Neural cell (in vitro differentiated cells): ENCODE measurements around the gene SLC27A2. TPM values are rescaled to one million over a fixed set of nuclear protein-coding genes. Genes with fewer than 3 reads are reported as not detected.

Experiments
- H2AFZ ChIP-seq: fragments of 200-600, 300-800 bp; sonication (generic), shearing (Covaris generic); 2 replicates; pipeline ENCODE4 v1.6.0; 2014; ENCODE audit warnings: low read depth, mild to moderate bottlenecking, antibody characterized with exemption, low read length, moderate library complexity
- H3F3A ChIP-seq: fragments of 200-600 bp; shearing (Covaris generic); 2 replicates; pipeline ENCODE4 v1.6.1; 2016; ENCODE audit warnings: mild to moderate bottlenecking, moderate library complexity, mixed read lengths, antibody characterized with exemption, low read length; ENCODE audit not compliant: insufficient read depth, poor library complexity, severe bottlenecking
- H3K27ac ChIP-seq: fragments of 200-600, 300-800 bp; sonication (generic), shearing (Covaris generic); 2 replicates; pipeline ENCODE4 v1.5.1; 2014; ENCODE audit warnings: mild to moderate bottlenecking, low read length, moderate library complexity
- H3K27me3 ChIP-seq: fragments of 300-800, 200-600 bp; sonication (generic), shearing (Covaris generic); 2 replicates; pipeline ENCODE4 v1.6.0; 2014; ENCODE audit warnings: mild to moderate bottlenecking, low read depth, low read length, moderate library complexity; ENCODE audit not compliant: insufficient read depth
- H3K36me3 ChIP-seq: fragments of 300-800, 200-600 bp; sonication (generic), shearing (Covaris generic); 2 replicates; pipeline ENCODE4 v1.5.1; 2014; ENCODE audit warnings: mild to moderate bottlenecking, antibody characterized with exemption, low read length, moderate library complexity; ENCODE audit not compliant: insufficient read depth
- H3K4me2 ChIP-seq: fragments of 300-800, 200-600 bp; sonication (generic), shearing (Covaris generic); 2 replicates; pipeline ENCODE4 v1.6.0; 2014; ENCODE audit warnings: mild to moderate bottlenecking, low read length
- H3K4me3 ChIP-seq: fragments of 300-800, 200-600 bp; sonication (generic), shearing (Covaris generic); 2 replicates; pipeline ENCODE4 v1.5.1; 2014; ENCODE audit warnings: mild to moderate bottlenecking, low read length, moderate library complexity
- H3K79me2 ChIP-seq: fragments of 200-600 bp; shearing (Covaris generic); replicated peaks from 2 replicates; pipeline ENCODE4 v1.6.0; 2014; ENCODE audit warnings: mild to moderate bottlenecking, low read length, moderate library complexity; ENCODE audit not compliant: insufficient read depth
- H3K9ac ChIP-seq: fragments of 300-800, 200-600 bp; sonication (generic), shearing (Covaris generic); 2 replicates; pipeline ENCODE4 v1.6.1; 2016; ENCODE audit warnings: mild to moderate bottlenecking, low read length, mixed read lengths
- H3K9me2 ChIP-seq: fragments of 200-600 bp; shearing (Covaris generic); 2 replicates; pipeline ENCODE4 v1.6.1; 2016; ENCODE audit warnings: mild to moderate bottlenecking, low read length, mixed read lengths; ENCODE audit not compliant: insufficient read depth
- H3K9me3 ChIP-seq: fragments of 200-600, 300-800 bp; sonication (generic), shearing (Covaris generic); 2 replicates; pipeline ENCODE4 v1.6.1; 2016; ENCODE audit warnings: mild to moderate bottlenecking, mixed run types, low read length, moderate library complexity, mixed read lengths
- H4K20me1 ChIP-seq: fragments of 200-600 bp; shearing (Covaris generic); 2 replicates; pipeline ENCODE4 v1.6.1; 2016; ENCODE audit warnings: mild to moderate bottlenecking, mixed run types; ENCODE audit not compliant: insufficient read depth
- EP300 ChIP-seq: fragments of 450-650 bp; conservative IDR thresholded peaks from 2 replicates; pipeline ENCODE4 v1.6.1; 2014; ENCODE audit warnings: antibody characterized with exemption, mild to moderate bottlenecking, moderate library complexity; ENCODE audit not compliant: poor library complexity, severe bottlenecking
- EZH2 ChIP-seq: fragments of 200-600, 300-800 bp; shearing (Covaris generic), sonication (generic); IDR thresholded peaks from 2 replicates; pipeline ENCODE4 v1.6.1; 2014; ENCODE audit warnings: antibody characterized with exemption, low read length, borderline replicate concordance, mild to moderate bottlenecking; ENCODE audit not compliant: insufficient read depth, poor library complexity, severe bottlenecking
- MXI1 ChIP-seq: fragments of 450-650 bp; conservative IDR thresholded peaks from 2 replicates; pipeline ENCODE4 v1.6.1; 2014; ENCODE audit warnings: antibody characterized with exemption, mild to moderate bottlenecking; ENCODE audit not compliant: poor library complexity, severe bottlenecking
- POLR2AphosphoS5 ChIP-seq: IDR thresholded peaks from 2 replicates; pipeline ENCODE4 v1.6.1; 2012
- RAD21 ChIP-seq: fragments of 450-650 bp; conservative IDR thresholded peaks from 2 replicates; pipeline ENCODE4 v1.6.1; 2014; ENCODE audit warnings: antibody characterized with exemption, mild to moderate bottlenecking, moderate library complexity
- REST ChIP-seq: IDR thresholded peaks from 2 replicates; pipeline ENCODE4 v1.6.1; 2012; ENCODE audit warnings: borderline replicate concordance
- SMC3 ChIP-seq: fragments of 450-650 bp; conservative IDR thresholded peaks from 2 replicates; pipeline ENCODE4 v1.6.1; 2014; ENCODE audit warnings: antibody characterized with exemption, mild to moderate bottlenecking, moderate library complexity; ENCODE audit not compliant: poor library complexity
- TAF1 ChIP-seq: IDR thresholded peaks from 2 replicates; pipeline ENCODE4 v1.6.1; 2012; ENCODE audit warnings: low read depth
- polyA plus RNA-seq: library from polyadenylated mRNA; depleted of rRNA; stranded (reverse); fragments of >200 nt; gene quantifications from 2 replicates; pipeline ENCODE4 v1.2.3, GENCODE V29; 2014
- TF ChIP-seq, protein P1 (sequence below): fragments of 450-650 bp; IDR thresholded peaks from 2 replicates; pipeline ENCODE4 v1.5.1; 2014; ENCODE audit warnings: antibody characterized with exemption, mild to moderate bottlenecking, moderate library complexity; ENCODE audit not compliant: poor library complexity, severe bottlenecking

Gene SLC27A2
- polyA plus RNA-seq, 1 donor from 2014 or later, result 3.5 TPM

- Histone ChIP-seq H2AFZ (no peak overlapping the region), H3F3A (no peaks in the 10 kb centered on the region), H3K79me2 (no peaks in the 10 kb centered on the region), H4K20me1 (no peaks in the 10 kb centered on the region), H3K4me2 (no peak overlapping the region), H3K9me3 (no peaks in the 10 kb centered on the region), H3K27ac (no peak overlapping the region), H3K9me2 (no peaks in the 10 kb centered on the region), H3K9ac (no peak overlapping the region), H3K36me3 (no peaks in the 10 kb centered on the region), H3K4me3 (no peak overlapping the region), H3K27me3 (no peaks in the 10 kb centered on the region)
- TF ChIP-seq POLR2AphosphoS5, result no peak
- TF ChIP-seq, protein P1, sequence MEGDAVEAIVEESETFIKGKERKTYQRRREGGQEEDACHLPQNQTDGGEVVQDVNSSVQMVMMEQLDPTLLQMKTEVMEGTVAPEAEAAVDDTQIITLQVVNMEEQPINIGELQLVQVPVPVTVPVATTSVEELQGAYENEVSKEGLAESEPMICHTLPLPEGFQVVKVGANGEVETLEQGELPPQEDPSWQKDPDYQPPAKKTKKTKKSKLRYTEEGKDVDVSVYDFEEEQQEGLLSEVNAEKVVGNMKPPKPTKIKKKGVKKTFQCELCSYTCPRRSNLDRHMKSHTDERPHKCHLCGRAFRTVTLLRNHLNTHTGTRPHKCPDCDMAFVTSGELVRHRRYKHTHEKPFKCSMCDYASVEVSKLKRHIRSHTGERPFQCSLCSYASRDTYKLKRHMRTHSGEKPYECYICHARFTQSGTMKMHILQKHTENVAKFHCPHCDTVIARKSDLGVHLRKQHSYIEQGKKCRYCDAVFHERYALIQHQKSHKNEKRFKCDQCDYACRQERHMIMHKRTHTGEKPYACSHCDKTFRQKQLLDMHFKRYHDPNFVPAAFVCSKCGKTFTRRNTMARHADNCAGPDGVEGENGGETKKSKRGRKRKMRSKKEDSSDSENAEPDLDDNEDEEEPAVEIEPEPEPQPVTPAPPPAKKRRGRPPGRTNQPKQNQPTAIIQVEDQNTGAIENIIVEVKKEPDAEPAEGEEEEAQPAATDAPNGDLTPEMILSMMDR, result no peak
- TF ChIP-seq MXI1, result no peak
- no peak for TF ChIP-seq EP300
- no peak for TF ChIP-seq TAF1
- TF ChIP-seq SMC3, result no peak
- no peak for TF ChIP-seq RAD21
- no peak for TF ChIP-seq EZH2
- no peak for TF ChIP-seq REST
These were observed 69.7 kb downstream of the SLC27A2 start for GRCh38 chr15:50251638-50252182.

- H3K27me3 ChIP-seq, result no peaks in the 10 kb centered on the region
- H3K4me3 ChIP-seq, result no peak overlapping the region
- no peak overlapping the region for H3K9ac ChIP-seq
- H3K4me2 ChIP-seq, result no peak overlapping the region
- H3K27ac ChIP-seq, result no peak overlapping the region
- no peak overlapping the region for H2AFZ ChIP-seq
- H3F3A ChIP-seq, result no peaks in the 10 kb centered on the region
- no peaks in the 10 kb centered on the region for H4K20me1 ChIP-seq
- H3K9me3 ChIP-seq, result no peaks in the 10 kb centered on the region
- H3K79me2 ChIP-seq, result no peaks in the 10 kb centered on the region
- H3K9me2 ChIP-seq, result no peaks in the 10 kb centered on the region
- TF ChIP-seq REST (no peak), TAF1 (no peak), RAD21 (no peak), EZH2 (no peak), MXI1 (no peak), EP300 (no peak), POLR2AphosphoS5 (no peak), SMC3 (no peak)
- TF ChIP-seq, protein P1, result no peak
- no peaks in the 10 kb centered on the region for H3K36me3 ChIP-seq
These were observed 70.6 kb downstream of the SLC27A2 start for GRCh38 chr15:50252556-50252955.
